Measurements from ENCODE around the gene DPYD. TPM values are rescaled to one million over a fixed set of nuclear protein-coding genes. Genes with fewer than 3 reads are reported as not detected.

Gene DPYD
- total RNA-seq, 1 donor from 2014 or later, result 5.9 TPM

GRCh38 chr1:97812076-97812475 lies 108.8 kb downstream of the DPYD start:
- Mint-ChIP-seq H3K36me3 (ENCODE audit: low read depth) (no peaks in the 10 kb centered on the region), H3K27ac (ENCODE audit: unreplicated experiment) (no peak overlapping the region), H3K4me1 (no peaks in the 10 kb centered on the region), H3K4me3 (no peak overlapping the region), H3K27me3 (ENCODE audit: low read depth) (no peaks in the 10 kb centered on the region), H3K9me3 (peaks cover 7% of the 10 kb centered on the region)
- DNase-seq (ENCODE audit: low read depth, low spot score), result no peak
- no peak for TF ChIP-seq CTCF (conservative IDR thresholded peaks at IDR 0.05)

GRCh38 chr1:97806996-97807520 lies 113.8 kb downstream of the DPYD start:
- peaks cover 7% of the 10 kb centered on the region for H3K9me3 Mint-ChIP-seq
- no peak for TF ChIP-seq CTCF (conservative IDR thresholded peaks at IDR 0.05)
- no peaks in the 10 kb centered on the region for H3K27me3 Mint-ChIP-seq (ENCODE audit: low read depth)
- H3K36me3 Mint-ChIP-seq (ENCODE audit: low read depth), result no peaks in the 10 kb centered on the region
- DNase-seq (ENCODE audit: low read depth, low spot score), result no peak
- no peak overlapping the region for H3K4me3 Mint-ChIP-seq
- H3K27ac Mint-ChIP-seq (ENCODE audit: unreplicated experiment), result no peak overlapping the region
- no peaks in the 10 kb centered on the region for H3K4me1 Mint-ChIP-seq

GRCh38 chr1:97806326-97806725 lies 114.5 kb downstream of the DPYD start:
- H3K27me3 Mint-ChIP-seq (ENCODE audit: low read depth), result no peaks in the 10 kb centered on the region
- TF ChIP-seq CTCF (conservative IDR thresholded peaks at IDR 0.05), result no peak
- no peak overlapping the region for H3K4me3 Mint-ChIP-seq
- peaks cover 7% of the 10 kb centered on the region for H3K9me3 Mint-ChIP-seq
- no peak overlapping the region for H3K27ac Mint-ChIP-seq (ENCODE audit: unreplicated experiment)
- H3K4me1 Mint-ChIP-seq, result no peaks in the 10 kb centered on the region
- DNase-seq (ENCODE audit: low read depth, low spot score), result no peak
- H3K36me3 Mint-ChIP-seq (ENCODE audit: low read depth), result no peaks in the 10 kb centered on the region

- DNase-seq (ENCODE audit: low read depth, low spot score), result no peak
- Mint-ChIP-seq H3K36me3 (ENCODE audit: low read depth) (no peaks in the 10 kb centered on the region), H3K9me3 (peaks cover 4% of the 10 kb centered on the region), H3K27me3 (ENCODE audit: low read depth) (no peaks in the 10 kb centered on the region), H3K27ac (ENCODE audit: unreplicated experiment) (no peak overlapping the region), H3K4me3 (no peak overlapping the region), H3K4me1 (no peaks in the 10 kb centered on the region)
- no peak for TF ChIP-seq CTCF (conservative IDR thresholded peaks at IDR 0.05)
These were observed 115.7 kb downstream of the DPYD start for GRCh38 chr1:97805093-97805492.

- no peaks in the 10 kb centered on the region for H3K36me3 Mint-ChIP-seq (ENCODE audit: low read depth)
- no peak overlapping the region for H3K4me3 Mint-ChIP-seq
- H3K27me3 Mint-ChIP-seq (ENCODE audit: low read depth), result no peaks in the 10 kb centered on the region
- no peak overlapping the region for H3K27ac Mint-ChIP-seq (ENCODE audit: unreplicated experiment)
- no peaks in the 10 kb centered on the region for H3K9me3 Mint-ChIP-seq
- no peak for TF ChIP-seq CTCF (conservative IDR thresholded peaks at IDR 0.05)
- no peak for DNase-seq (ENCODE audit: low read depth, low spot score)
- H3K4me1 Mint-ChIP-seq, result no peaks in the 10 kb centered on the region
These were observed 117.8 kb downstream of the DPYD start for GRCh38 chr1:97803026-97803425.

GRCh38 chr1:97802011-97802410 lies 118.8 kb downstream of the DPYD start:
- TF ChIP-seq CTCF (conservative IDR thresholded peaks at IDR 0.05), result no peak
- no peaks in the 10 kb centered on the region for H3K27me3 Mint-ChIP-seq (ENCODE audit: low read depth)
- no peaks in the 10 kb centered on the region for H3K9me3 Mint-ChIP-seq
- H3K4me1 Mint-ChIP-seq, result peaks cover 3% of the 10 kb centered on the region
- DNase-seq (ENCODE audit: low read depth, low spot score), result no peak
- no peak overlapping the region for H3K27ac Mint-ChIP-seq (ENCODE audit: unreplicated experiment)
- H3K36me3 Mint-ChIP-seq (ENCODE audit: low read depth), result no peaks in the 10 kb centered on the region
- no peak overlapping the region for H3K4me3 Mint-ChIP-seq
